Subcutaneous abdominal adipose tissue (tissue), 5 donors: Measurements from ENCODE around the gene SMARCD1.

Source experiments
- H3K27ac ChIP-seq: one replicate; pipeline ENCODE4 v1.7.0; 2013; ENCODE audit warnings: low read depth, mild to moderate bottlenecking, inconsistent platforms, low read length, moderate library complexity
- H3K27me3 ChIP-seq, 5 donors: one replicate each; pipeline ENCODE4 v1.7.0; 2013; ENCODE audit warnings: low read length in 5 of 5, inconsistent platforms in 1 of 5; ENCODE audit not compliant: control insufficient read depth in 5 of 5, insufficient read depth in 4 of 5
- H3K36me3 ChIP-seq, 5 donors: one replicate each; pipeline ENCODE4 v1.7.0; 2013; ENCODE audit warnings: low read length in 5 of 5; ENCODE audit not compliant: control insufficient read depth in 5 of 5, insufficient read depth in 5 of 5
- H3K4me1 ChIP-seq, 5 donors: one replicate each; pipeline ENCODE4 v1.7.0; 2013; ENCODE audit warnings: low read length in 5 of 5, mild to moderate bottlenecking in 3 of 5, moderate library complexity in 1 of 5; ENCODE audit not compliant: control insufficient read depth in 5 of 5, insufficient read depth in 5 of 5
- H3K4me3 ChIP-seq, 5 donors: one replicate each; pipeline ENCODE4 v1.7.0; 2013; ENCODE audit warnings: low read length in 5 of 5, low read depth in 1 of 5
- H3K9ac ChIP-seq, 5 donors: one replicate each; pipeline ENCODE4 v1.7.0; 2013; ENCODE audit warnings: low read length in 5 of 5, mild to moderate bottlenecking in 4 of 5, moderate library complexity in 3 of 5
- H3K9me3 ChIP-seq, 5 donors: one replicate each; pipeline ENCODE4 v1.7.0; 2013; ENCODE audit warnings: low read length in 5 of 5; ENCODE audit not compliant: control insufficient read depth in 5 of 5
- donor health status: healthy.
- donor health status: healthy.
- donor health status: healthy.
- donor health status: healthy.
- donor health status: healthy.

The SMARCD1 gene

DNA sequence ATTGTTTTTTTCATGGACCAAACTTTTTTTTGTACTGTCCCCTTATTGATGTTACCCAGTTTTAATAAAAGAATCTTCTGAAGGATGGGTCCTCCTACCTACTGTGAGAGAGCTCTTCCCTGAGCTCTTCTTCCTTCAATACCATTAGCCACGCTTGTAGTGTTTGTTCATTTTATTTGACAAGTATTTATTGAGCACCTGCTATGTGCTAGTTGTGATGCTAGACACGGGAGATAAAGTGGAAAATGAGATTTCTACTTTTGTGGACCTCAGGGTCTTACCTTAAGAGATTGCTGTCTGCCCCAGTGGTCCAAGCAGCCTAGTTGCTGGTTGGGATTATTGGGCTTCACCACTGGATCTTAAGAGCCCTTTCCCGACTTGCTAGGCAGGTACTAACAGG is 15.4 kb downstream of the SMARCD1 start:
- Histone ChIP-seq H3K36me3 (peaks cover 12 to 54% (median 53%) of the 10 kb centered on the region in 5 donors), H3K4me1 (peaks cover 21 to 45% (median 39%) of the 10 kb centered on the region in 5 donors), H3K27ac (peak overlapping the region; percentile 49), H3K27me3 (peaks cover 0 to 5% (median 0%) of the 10 kb centered on the region in 5 donors), H3K9me3 (peaks cover 0 to 3% (median 0%) of the 10 kb centered on the region in 5 donors), H3K4me3 (no peak overlapping the region), H3K9ac (no peak overlapping the region)

DNA sequence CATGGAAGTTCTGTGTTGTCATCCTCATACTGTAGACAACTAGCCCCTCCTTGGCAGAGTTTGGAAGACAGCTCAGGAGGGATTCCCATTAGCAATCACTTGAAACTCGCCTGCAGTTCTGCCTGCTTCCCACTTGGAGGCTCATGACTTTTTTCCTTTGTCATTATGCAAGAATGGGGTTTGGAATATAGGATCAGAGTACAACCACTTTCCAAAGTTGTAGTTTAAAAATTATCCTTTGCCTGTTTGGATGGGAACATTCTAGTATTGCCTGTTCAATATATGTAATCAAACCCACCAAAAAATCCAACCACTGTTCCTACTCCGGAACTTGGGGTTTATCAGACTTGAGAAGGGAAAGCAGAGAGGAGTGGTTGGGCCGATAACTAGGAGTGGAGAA is 16.5 kb downstream of the SMARCD1 start:
- Histone ChIP-seq H3K9ac (peak overlapping the region in 2 of 5 donors; percentile 69 to 100), H3K9me3 (peaks cover 0 to 3% (median 0%) of the 10 kb centered on the region in 5 donors), H3K36me3 (peaks cover 6 to 51% (median 43%) of the 10 kb centered on the region in 5 donors), H3K27ac (peak overlapping the region; percentile 92), H3K4me1 (peaks cover 21 to 56% (median 50%) of the 10 kb centered on the region in 5 donors), H3K27me3 (peaks cover 0 to 5% (median 0%) of the 10 kb centered on the region in 5 donors), H3K4me3 (peak overlapping the region in 1 of 5 donors; percentile 47)

DNA sequence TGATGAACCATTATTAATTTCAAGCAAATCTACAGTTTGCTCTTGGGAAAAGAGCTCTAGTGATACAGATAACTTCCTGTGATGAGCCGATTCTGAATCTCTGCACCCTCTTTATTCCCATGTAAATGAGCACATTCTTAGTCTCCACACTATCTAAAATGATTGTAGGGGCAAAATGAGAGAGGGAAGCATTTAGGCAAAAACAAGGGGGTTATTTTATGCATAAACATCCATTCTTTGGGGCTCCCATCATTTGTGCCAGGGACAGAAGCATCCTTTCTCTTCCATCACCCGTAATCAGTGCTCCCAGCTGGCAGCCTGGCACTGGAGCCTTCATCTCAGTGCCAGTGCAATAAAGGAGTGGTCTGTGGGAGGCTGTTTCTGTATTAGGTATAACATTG is 17.0 kb downstream of the SMARCD1 start:
- peak overlapping the region; percentile 92 for H3K27ac ChIP-seq

GRCh38 chr12:50102646-50103309 is 17.6 kb downstream of the SMARCD1 start:
- Histone ChIP-seq H3K4me1 (peaks cover 21 to 67% (median 61%) of the 10 kb centered on the region in 5 donors), H3K9me3 (peaks cover 0 to 3% (median 0%) of the 10 kb centered on the region in 5 donors), H3K9ac (peak overlapping the region in 4 of 5 donors; percentile 77 to 100 (median 82)), H3K27ac (peak overlapping the region; percentile 92), H3K4me3 (peak overlapping the region in 3 of 5 donors; percentile 47 to 97 (median 64)), H3K36me3 (peaks cover 5 to 53% (median 44%) of the 10 kb centered on the region in 5 donors), H3K27me3 (peaks cover 0 to 5% (median 0%) of the 10 kb centered on the region in 5 donors)

More for the DNA sequence above, 17.0 kb downstream of the SMARCD1 start:
- H3K9ac ChIP-seq: peak overlapping the region in 2 of 5 donors; percentile 69 to 100
- peaks cover 21 to 60% (median 55%) of the 10 kb centered on the region in 5 donors for H3K4me1 ChIP-seq
- peak overlapping the region in 1 of 5 donors; percentile 47 for H3K4me3 ChIP-seq
- H3K36me3 ChIP-seq: peaks cover 6 to 51% (median 43%) of the 10 kb centered on the region in 5 donors
- peaks cover 0 to 5% (median 0%) of the 10 kb centered on the region in 5 donors for H3K27me3 ChIP-seq
- H3K9me3 ChIP-seq: peaks cover 0 to 3% (median 0%) of the 10 kb centered on the region in 5 donors

DNA sequence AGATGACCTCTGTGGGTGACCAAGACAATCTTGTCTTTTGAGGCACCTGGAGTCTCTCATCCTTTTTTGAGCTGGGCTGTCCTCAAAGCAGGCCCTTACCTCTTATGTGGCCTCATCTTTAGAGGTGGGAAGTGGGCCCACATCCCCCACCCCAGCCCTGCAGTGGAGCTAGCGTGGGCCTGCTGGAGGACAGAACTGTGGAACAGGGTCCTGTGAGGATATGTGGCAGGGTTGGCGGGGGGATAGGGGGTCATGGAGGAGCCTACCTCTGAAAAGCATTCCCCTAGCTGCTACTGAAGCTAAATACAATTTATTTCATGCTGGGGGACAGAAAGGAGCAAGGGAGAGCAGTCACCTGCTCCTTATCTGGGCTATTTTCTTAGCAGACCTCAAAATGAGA is 18.2 kb downstream of the SMARCD1 start:
- peak overlapping the region; percentile 92 for H3K27ac ChIP-seq
- peaks cover 25 to 73% (median 67%) of the 10 kb centered on the region in 5 donors for H3K4me1 ChIP-seq
- peaks cover 1 to 53% (median 42%) of the 10 kb centered on the region in 5 donors for H3K36me3 ChIP-seq
- peaks cover 0 to 5% (median 0%) of the 10 kb centered on the region in 5 donors for H3K27me3 ChIP-seq
- H3K9ac ChIP-seq: peak overlapping the region in 4 of 5 donors; percentile 77 to 100 (median 82)
- peak overlapping the region; percentile 64 to 97 (median 77) for H3K4me3 ChIP-seq
- H3K9me3 ChIP-seq: peaks cover 0 to 3% (median 0%) of the 10 kb centered on the region in 5 donors

GRCh38 chr12:50103767-50104321 is 18.7 kb downstream of the SMARCD1 start, which contains the start of gene GPD1:
Gene GPD1 (plus strand): TSS chr12:50104008. CDS start chr12:50104051, 43 bp downstream.
- Histone ChIP-seq H3K9me3 (peaks cover 0 to 3% (median 0%) of the 10 kb centered on the region in 5 donors), H3K36me3 (peaks cover 0 to 51% (median 40%) of the 10 kb centered on the region in 5 donors), H3K27me3 (peaks cover 0 to 5% (median 0%) of the 10 kb centered on the region in 5 donors), H3K9ac (peak within 1 kb of the TSS; percentile 76 to 100 (median 79)), H3K4me3 (peak within 1 kb of the TSS; percentile 64 to 97 (median 77)), H3K27ac (peak within 1 kb of the TSS; percentile 92), H3K4me1 (peaks cover 26 to 77% (median 71%) of the 10 kb centered on the region in 5 donors)

GRCh38 chr12:50104417-50105366 is 19.6 kb downstream of the SMARCD1 start:
- Histone ChIP-seq H3K4me1 (peaks cover 27 to 80% (median 78%) of the 10 kb centered on the region in 5 donors), H3K36me3 (peaks cover 0 to 43% (median 31%) of the 10 kb centered on the region in 5 donors), H3K9me3 (peaks cover 0 to 3% (median 0%) of the 10 kb centered on the region in 5 donors), H3K27me3 (peaks cover 0 to 5% (median 0%) of the 10 kb centered on the region in 5 donors), H3K9ac (peak overlapping the region; percentile 76 to 93 (median 79)), H3K27ac (peak overlapping the region; percentile 92), H3K4me3 (peak overlapping the region; percentile 64 to 97 (median 77))

DNA sequence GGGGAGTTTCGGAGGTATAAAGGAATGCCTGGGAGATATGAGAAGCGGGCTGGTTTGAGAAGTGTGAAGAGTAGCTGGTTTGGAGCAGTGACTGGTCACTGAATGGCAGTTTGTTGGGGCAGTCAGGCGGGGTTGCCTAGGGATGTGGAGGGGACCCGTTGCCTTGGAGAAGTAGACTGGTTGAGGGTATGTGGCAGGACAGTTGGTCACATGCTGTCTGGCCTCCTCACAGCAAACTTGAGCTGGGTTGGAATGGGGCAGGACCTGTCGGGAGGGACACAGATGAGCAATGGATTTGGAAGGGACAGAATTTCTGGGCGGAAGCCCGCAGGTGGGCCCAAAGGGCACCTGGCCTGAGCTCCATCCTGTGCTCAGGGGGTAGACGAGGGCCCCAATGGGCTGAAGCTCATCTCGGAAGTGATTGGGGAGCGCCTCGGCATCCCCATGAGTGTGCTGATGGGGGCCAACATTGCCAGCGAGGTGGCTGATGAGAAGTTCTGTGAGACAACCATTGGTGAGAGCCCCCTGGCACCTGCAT is 20.8 kb downstream of the SMARCD1 start:
- Histone ChIP-seq H3K27ac (peak overlapping the region; percentile 92), H3K36me3 (peaks cover 0 to 31% (median 20%) of the 10 kb centered on the region in 5 donors), H3K9me3 (peaks cover 0 to 3% (median 0%) of the 10 kb centered on the region in 5 donors), H3K27me3 (peaks cover 0 to 5% (median 0%) of the 10 kb centered on the region in 5 donors), H3K4me3 (peak overlapping the region; percentile 64 to 97 (median 77)), H3K4me1 (peaks cover 32 to 89% (median 88%) of the 10 kb centered on the region in 5 donors), H3K9ac (peak overlapping the region; percentile 76 to 93 (median 79))

DNA sequence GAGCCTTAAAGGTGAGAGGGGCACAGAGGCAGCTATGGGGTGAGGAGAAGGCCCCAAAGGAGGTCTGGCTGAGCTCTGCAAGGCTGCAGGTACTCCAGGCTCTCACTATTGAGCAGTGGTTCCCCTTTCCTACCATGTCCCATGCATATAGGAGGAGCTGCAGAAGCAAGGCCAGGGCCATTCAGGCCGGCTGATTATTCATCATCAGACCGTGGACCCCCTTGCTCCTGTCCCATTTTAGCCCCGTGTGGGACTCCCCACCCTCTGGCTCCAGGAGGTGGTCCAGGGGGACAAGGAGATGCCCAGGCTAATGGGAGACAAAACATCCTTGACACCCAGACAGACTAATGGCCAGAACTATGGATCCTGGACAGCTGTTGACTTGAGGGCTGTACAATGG is 21.8 kb downstream of the SMARCD1 start:
- H3K36me3 ChIP-seq: peaks cover 0 to 31% (median 18%) of the 10 kb centered on the region in 5 donors
- peak overlapping the region; percentile 86 for H3K27ac ChIP-seq
- peaks cover 0 to 5% (median 0%) of the 10 kb centered on the region in 5 donors for H3K27me3 ChIP-seq
- peak overlapping the region in 3 of 5 donors; percentile 44 to 86 (median 79) for H3K9ac ChIP-seq
- peaks cover 0 to 3% (median 0%) of the 10 kb centered on the region in 5 donors for H3K9me3 ChIP-seq
- peak overlapping the region; percentile 64 to 97 (median 77) for H3K4me3 ChIP-seq
- peaks cover 30 to 90% (median 84%) of the 10 kb centered on the region in 5 donors for H3K4me1 ChIP-seq
